Ammon's horn (tissue), 1 donor: Measurements from ENCODE around the gene TREML2.

ENCODE experiments used
- DNase-seq: peaks from one replicate; pipeline ENCODE4 v3.0.0-alpha.2; 2016; ENCODE audit warnings: low spot score

TREML2 gene

DNA sequence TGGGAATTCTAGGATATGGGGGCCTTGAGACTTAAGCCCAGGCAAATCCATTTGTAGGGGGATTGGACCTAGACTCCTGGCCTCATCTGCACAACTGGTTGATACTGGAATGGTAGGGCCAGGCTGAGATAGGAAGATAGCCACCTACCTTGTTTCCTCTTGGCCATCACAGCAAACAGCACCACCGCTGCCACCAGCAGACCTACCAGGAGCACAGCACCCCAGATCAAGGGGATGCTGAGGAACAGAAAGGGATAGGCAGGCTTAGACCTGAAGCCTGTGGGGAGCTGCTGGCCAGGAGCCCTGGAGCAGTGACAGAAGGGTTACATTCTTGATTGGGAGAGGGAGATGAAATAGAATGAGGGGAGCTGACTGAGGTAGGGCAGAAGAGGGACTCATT, 50.3 kb downstream of the TREML2 start:
- no peak for DNase-seq

DNA sequence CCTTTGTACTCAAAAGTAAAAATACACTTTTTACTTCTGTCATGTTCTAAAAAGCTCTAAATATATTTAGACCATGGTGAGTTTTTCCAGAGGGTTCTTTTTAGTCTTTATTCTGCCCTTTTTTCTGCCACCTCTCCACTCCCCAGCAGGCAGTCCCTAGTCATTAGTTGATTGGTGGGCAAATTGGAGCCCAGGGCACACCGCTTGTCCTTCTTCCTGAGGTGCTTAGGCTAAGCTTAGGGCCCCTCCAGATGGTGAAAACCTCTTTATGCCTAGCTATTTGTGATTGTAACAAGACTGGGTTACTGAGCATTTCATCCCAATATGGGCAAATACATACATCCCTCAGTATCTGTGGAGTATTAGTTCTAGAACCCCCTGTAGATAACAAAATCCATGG, 53.0 kb downstream of the TREML2 start:
- DNase-seq, result no peak
